Measurements from ENCODE around the gene CCR2. TPM values are rescaled to one million over a fixed set of nuclear protein-coding genes. Genes with fewer than 3 reads are reported as not detected.
A peak's percentile ranks its signal among the peaks of the same experiment; 100 is the strongest.

The CCR2 gene
- total RNA-seq, 4 donors from 2014 or later, result 1.7 to 4.8 (median 2.9) TPM

- DNase-seq (ENCODE audit: low spot score in 2 of 2), result no peak
- H3K36me3 ChIP-seq, result no peaks in the 10 kb centered on the region
- no peak overlapping the region for H3K4me3 ChIP-seq
- H3K27ac ChIP-seq, result no peak overlapping the region
- peaks cover 0 to 3% (median 0%) of the 10 kb centered on the region in 4 donors for H3K4me1 ChIP-seq
- H3K27me3 ChIP-seq, result no peaks in the 10 kb centered on the region
- 56 to 69% methylated on average over 2 of the region's 2 CpGs for WGBS, 2 donors
- no peak for TF ChIP-seq CTCF (IDR thresholded peaks at IDR 0.05)
- no peak for TF ChIP-seq POLR2A (IDR thresholded peaks at IDR 0.05)
- no peak for TF ChIP-seq EP300 (IDR thresholded peaks at IDR 0.05)
- H3K9me3 ChIP-seq, result no peaks in the 10 kb centered on the region
Observed at GRCh38 chr3:46393011-46393410, 39.1 kb downstream of the CCR2 start.

GRCh38 chr3:46393554-46394434 lies 39.9 kb downstream of the CCR2 start:
- no peak overlapping the region for H3K4me3 ChIP-seq
- no peaks in the 10 kb centered on the region for H3K27me3 ChIP-seq
- TF ChIP-seq EP300 (IDR thresholded peaks at IDR 0.05) (peak in 1 of 2 donors; percentile 9), CTCF (IDR thresholded peaks at IDR 0.05) (no peak), POLR2A (IDR thresholded peaks at IDR 0.05) (no peak)
- H3K4me1 ChIP-seq, result peaks cover 0 to 3% (median 0%) of the 10 kb centered on the region in 4 donors
- 76 to 78% methylated on average over 8 of the region's 8 CpGs for WGBS, 2 donors
- no peaks in the 10 kb centered on the region for H3K36me3 ChIP-seq
- H3K27ac ChIP-seq, result no peak overlapping the region
- DNase-seq (ENCODE audit: low spot score in 2 of 2), result no peak
- H3K9me3 ChIP-seq, result no peaks in the 10 kb centered on the region

GRCh38 chr3:46395210-46395661 lies 41.3 kb downstream of the CCR2 start:
- H3K36me3 ChIP-seq, result no peaks in the 10 kb centered on the region
- 61 to 65% methylated on average over 6 of the region's 6 CpGs for WGBS, 2 donors

GRCh38 chr3:46395766-46396530 lies 42.0 kb downstream of the CCR2 start:
- 55 to 70% methylated on average over 6 of the region's 6 CpGs for WGBS, 2 donors
- Histone ChIP-seq H3K4me3 (no peak overlapping the region), H3K27ac (no peak overlapping the region), H3K9me3 (no peaks in the 10 kb centered on the region), H3K27me3 (no peaks in the 10 kb centered on the region), H3K36me3 (no peaks in the 10 kb centered on the region), H3K4me1 (peaks cover 0 to 3% (median 0%) of the 10 kb centered on the region in 4 donors)
- no peak for DNase-seq (ENCODE audit: low spot score in 2 of 2)
- TF ChIP-seq CTCF (IDR thresholded peaks at IDR 0.05) (no peak), EP300 (IDR thresholded peaks at IDR 0.05) (no peak), POLR2A (IDR thresholded peaks at IDR 0.05) (no peak)

More at GRCh38 chr3:46395210-46395661, 41.3 kb downstream of the CCR2 start:
- DNase-seq (ENCODE audit: low spot score in 2 of 2), result no peak
- no peak for TF ChIP-seq POLR2A (IDR thresholded peaks at IDR 0.05)
- TF ChIP-seq EP300 (IDR thresholded peaks at IDR 0.05), result no peak
- no peak for TF ChIP-seq CTCF (IDR thresholded peaks at IDR 0.05)
- Histone ChIP-seq H3K9me3 (no peaks in the 10 kb centered on the region), H3K27me3 (no peaks in the 10 kb centered on the region), H3K4me3 (no peak overlapping the region), H3K27ac (no peak overlapping the region), H3K4me1 (peaks cover 0 to 3% (median 0%) of the 10 kb centered on the region in 4 donors)
